ENCODE measurements around the gene CCDC141.

GRCh38 chr2:178828486-178828881 is 221.5 kb downstream of the CCDC141 start:
- TF ChIP-seq, protein P1, sequence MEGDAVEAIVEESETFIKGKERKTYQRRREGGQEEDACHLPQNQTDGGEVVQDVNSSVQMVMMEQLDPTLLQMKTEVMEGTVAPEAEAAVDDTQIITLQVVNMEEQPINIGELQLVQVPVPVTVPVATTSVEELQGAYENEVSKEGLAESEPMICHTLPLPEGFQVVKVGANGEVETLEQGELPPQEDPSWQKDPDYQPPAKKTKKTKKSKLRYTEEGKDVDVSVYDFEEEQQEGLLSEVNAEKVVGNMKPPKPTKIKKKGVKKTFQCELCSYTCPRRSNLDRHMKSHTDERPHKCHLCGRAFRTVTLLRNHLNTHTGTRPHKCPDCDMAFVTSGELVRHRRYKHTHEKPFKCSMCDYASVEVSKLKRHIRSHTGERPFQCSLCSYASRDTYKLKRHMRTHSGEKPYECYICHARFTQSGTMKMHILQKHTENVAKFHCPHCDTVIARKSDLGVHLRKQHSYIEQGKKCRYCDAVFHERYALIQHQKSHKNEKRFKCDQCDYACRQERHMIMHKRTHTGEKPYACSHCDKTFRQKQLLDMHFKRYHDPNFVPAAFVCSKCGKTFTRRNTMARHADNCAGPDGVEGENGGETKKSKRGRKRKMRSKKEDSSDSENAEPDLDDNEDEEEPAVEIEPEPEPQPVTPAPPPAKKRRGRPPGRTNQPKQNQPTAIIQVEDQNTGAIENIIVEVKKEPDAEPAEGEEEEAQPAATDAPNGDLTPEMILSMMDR (conservative IDR thresholded peaks at IDR 0.05 in 1 of 2, IDR thresholded peaks at IDR 0.05 in 1 of 2; ENCODE audit: extremely low read depth in 1 of 2, insufficient read depth in 1 of 2, low read depth in 1 of 2, low read length in 2 of 2), result no peak
- no peak for TF ChIP-seq EZH2 (IDR thresholded peaks at IDR 0.05; ENCODE audit: borderline replicate concordance, low read length)
